ENCODE data around the gene TMEM196.

The TMEM196 gene

GRCh38 chr7:19775578-19775977, 2.2 kb upstream of the TMEM196 start:
- H3K36me3 ChIP-seq (ENCODE audit: insufficient read depth, low read length) = no peaks in the 10 kb centered on the region
- no peak overlapping the region for H3K27ac ChIP-seq
- no peak overlapping the region for H3K4me3 ChIP-seq
- TF ChIP-seq EZH2 (IDR thresholded peaks at IDR 0.05) (no peak), POLR2AphosphoS5 (IDR thresholded peaks at IDR 0.05; ENCODE audit: borderline replicate concordance, low read depth, low read length) (no peak), FOXP2 (optimal IDR thresholded peaks at IDR 0.05; ENCODE audit: control extremely low read depth, extremely low read length, insufficient read depth) (no peak)
- H3K9ac ChIP-seq (ENCODE audit: insufficient read length) = no peak overlapping the region
- DNase-seq (ENCODE audit: low read depth, low spot score) = no peak
- H3K9me3 ChIP-seq (ENCODE audit: low read depth, low read length) = no peaks in the 10 kb centered on the region

- Histone ChIP-seq H3K27ac (no peak overlapping the region), H3K4me3 (no peak overlapping the region), H3K36me3 (ENCODE audit: insufficient read depth, low read length) (no peaks in the 10 kb centered on the region), H3K9me3 (ENCODE audit: low read depth, low read length) (no peaks in the 10 kb centered on the region), H3K9ac (ENCODE audit: insufficient read length) (no peak overlapping the region)
- DNase-seq (ENCODE audit: low read depth, low spot score) = no peak
- TF ChIP-seq FOXP2 (optimal IDR thresholded peaks at IDR 0.05; ENCODE audit: control extremely low read depth, extremely low read length, insufficient read depth) (no peak), EZH2 (IDR thresholded peaks at IDR 0.05) (no peak), POLR2AphosphoS5 (IDR thresholded peaks at IDR 0.05; ENCODE audit: borderline replicate concordance, low read depth, low read length) (no peak)
These were observed 1.1 kb downstream of the TMEM196 start for GRCh38 chr7:19772306-19772705.

- Histone ChIP-seq H3K4me3 (no peak overlapping the region), H3K9me3 (ENCODE audit: low read depth, low read length) (no peaks in the 10 kb centered on the region), H3K36me3 (ENCODE audit: insufficient read depth, low read length) (no peaks in the 10 kb centered on the region), H3K27ac (no peak overlapping the region), H3K9ac (ENCODE audit: insufficient read length) (no peak overlapping the region)
- no peak for DNase-seq (ENCODE audit: low read depth, low spot score)
- no peak for TF ChIP-seq EZH2 (IDR thresholded peaks at IDR 0.05)
- TF ChIP-seq POLR2AphosphoS5 (IDR thresholded peaks at IDR 0.05; ENCODE audit: borderline replicate concordance, low read depth, low read length) = no peak
- no peak for TF ChIP-seq FOXP2 (optimal IDR thresholded peaks at IDR 0.05; ENCODE audit: control extremely low read depth, extremely low read length, insufficient read depth)
These were observed 10.8 kb downstream of the TMEM196 start for GRCh38 chr7:19762631-19763030.

- no peak overlapping the region for H3K4me3 ChIP-seq
- no peaks in the 10 kb centered on the region for H3K9me3 ChIP-seq (ENCODE audit: low read depth, low read length)
- peak; percentile 47 for DNase-seq (ENCODE audit: low read depth, low spot score)
- H3K27ac ChIP-seq = no peak overlapping the region
- H3K36me3 ChIP-seq (ENCODE audit: insufficient read depth, low read length) = no peaks in the 10 kb centered on the region
- TF ChIP-seq POLR2AphosphoS5 (IDR thresholded peaks at IDR 0.05; ENCODE audit: borderline replicate concordance, low read depth, low read length) (no peak), EZH2 (IDR thresholded peaks at IDR 0.05) (no peak), FOXP2 (optimal IDR thresholded peaks at IDR 0.05; ENCODE audit: control extremely low read depth, extremely low read length, insufficient read depth) (no peak)
- H3K9ac ChIP-seq (ENCODE audit: insufficient read length) = no peak overlapping the region
These were observed 18.8 kb downstream of the TMEM196 start for GRCh38 chr7:19754521-19755116.

GRCh38 chr7:19752020-19752419, 21.4 kb downstream of the TMEM196 start:
- Histone ChIP-seq H3K9me3 (ENCODE audit: low read depth, low read length) (no peaks in the 10 kb centered on the region), H3K9ac (ENCODE audit: insufficient read length) (no peak overlapping the region), H3K4me3 (no peak overlapping the region), H3K27ac (no peak overlapping the region), H3K36me3 (ENCODE audit: insufficient read depth, low read length) (no peaks in the 10 kb centered on the region)
- DNase-seq (ENCODE audit: low read depth, low spot score) = no peak
- TF ChIP-seq FOXP2 (optimal IDR thresholded peaks at IDR 0.05; ENCODE audit: control extremely low read depth, extremely low read length, insufficient read depth) (no peak), POLR2AphosphoS5 (IDR thresholded peaks at IDR 0.05; ENCODE audit: borderline replicate concordance, low read depth, low read length) (no peak), EZH2 (IDR thresholded peaks at IDR 0.05) (no peak)

GRCh38 chr7:19749658-19750057, 23.8 kb downstream of the TMEM196 start:
- DNase-seq (ENCODE audit: low read depth, low spot score) = no peak
- no peak overlapping the region for H3K27ac ChIP-seq
- H3K9me3 ChIP-seq (ENCODE audit: low read depth, low read length) = no peaks in the 10 kb centered on the region
- H3K36me3 ChIP-seq (ENCODE audit: insufficient read depth, low read length) = no peaks in the 10 kb centered on the region
- TF ChIP-seq POLR2AphosphoS5 (IDR thresholded peaks at IDR 0.05; ENCODE audit: borderline replicate concordance, low read depth, low read length) (no peak), EZH2 (IDR thresholded peaks at IDR 0.05) (no peak), FOXP2 (optimal IDR thresholded peaks at IDR 0.05; ENCODE audit: control extremely low read depth, extremely low read length, insufficient read depth) (no peak)
- H3K9ac ChIP-seq (ENCODE audit: insufficient read length) = no peak overlapping the region
- H3K4me3 ChIP-seq = no peak overlapping the region

- TF ChIP-seq POLR2AphosphoS5 (IDR thresholded peaks at IDR 0.05; ENCODE audit: borderline replicate concordance, low read depth, low read length) (no peak), FOXP2 (optimal IDR thresholded peaks at IDR 0.05; ENCODE audit: control extremely low read depth, extremely low read length, insufficient read depth) (no peak), EZH2 (IDR thresholded peaks at IDR 0.05) (no peak)
- H3K9ac ChIP-seq (ENCODE audit: insufficient read length) = no peak overlapping the region
- no peaks in the 10 kb centered on the region for H3K36me3 ChIP-seq (ENCODE audit: insufficient read depth, low read length)
- peak; percentile 37 for DNase-seq (ENCODE audit: low read depth, low spot score)
- no peak overlapping the region for H3K27ac ChIP-seq
- no peaks in the 10 kb centered on the region for H3K9me3 ChIP-seq (ENCODE audit: low read depth, low read length)
- H3K4me3 ChIP-seq = no peak overlapping the region
These were observed 25.6 kb downstream of the TMEM196 start for GRCh38 chr7:19747740-19748339.

GRCh38 chr7:19744075-19744474, 29.3 kb downstream of the TMEM196 start:
- Histone ChIP-seq H3K4me3 (no peak overlapping the region), H3K9me3 (ENCODE audit: low read depth, low read length) (no peaks in the 10 kb centered on the region), H3K27ac (peak overlapping the region; percentile 39; the same call in 1 of the 2 replicates), H3K36me3 (ENCODE audit: insufficient read depth, low read length) (no peaks in the 10 kb centered on the region), H3K9ac (ENCODE audit: insufficient read length) (no peak overlapping the region)
- TF ChIP-seq POLR2AphosphoS5 (IDR thresholded peaks at IDR 0.05; ENCODE audit: borderline replicate concordance, low read depth, low read length) (no peak), EZH2 (IDR thresholded peaks at IDR 0.05) (no peak), FOXP2 (optimal IDR thresholded peaks at IDR 0.05; ENCODE audit: control extremely low read depth, extremely low read length, insufficient read depth) (no peak)
- no peak for DNase-seq (ENCODE audit: low read depth, low spot score)
